Tibial nerve (tissue), 4 donors: ENCODE data around the gene RAP1A.

Experiments used
- EP300 ChIP-seq, 2 donors: sonication (generic); formaldehyde crosslinking; IDR thresholded peaks; one replicate each; pipeline ENCODE4 v1.6.1; 2017; ENCODE audit warnings: antibody characterized with exemption in 2 of 2, mild to moderate bottlenecking in 1 of 2
- POLR2A ChIP-seq, 2 donors: fragments of 450-650 bp; IDR thresholded peaks; one replicate each; pipeline ENCODE4 v1.6.1; 2017; ENCODE audit warnings: antibody characterized with exemption in 2 of 2, mild to moderate bottlenecking in 2 of 2, moderate library complexity in 2 of 2
- TF ChIP-seq, protein P1 (sequence below), 5 experiments: fragments of 200-600 bp in 3 of 5; fragments of 450-650 bp in 2 of 5; sonication (generic) in 3 of 5; IDR thresholded peaks; one replicate each; pipeline ENCODE4 v1.5.1; 2016 to 2019; ENCODE audit warnings: antibody characterized with exemption in 5 of 5, mild to moderate bottlenecking in 3 of 5, moderate library complexity in 2 of 5

- TF ChIP-seq POLR2A (IDR thresholded peaks at IDR 0.05) (no peak), EP300 (IDR thresholded peaks at IDR 0.05) (no peak)
- TF ChIP-seq, protein P1, sequence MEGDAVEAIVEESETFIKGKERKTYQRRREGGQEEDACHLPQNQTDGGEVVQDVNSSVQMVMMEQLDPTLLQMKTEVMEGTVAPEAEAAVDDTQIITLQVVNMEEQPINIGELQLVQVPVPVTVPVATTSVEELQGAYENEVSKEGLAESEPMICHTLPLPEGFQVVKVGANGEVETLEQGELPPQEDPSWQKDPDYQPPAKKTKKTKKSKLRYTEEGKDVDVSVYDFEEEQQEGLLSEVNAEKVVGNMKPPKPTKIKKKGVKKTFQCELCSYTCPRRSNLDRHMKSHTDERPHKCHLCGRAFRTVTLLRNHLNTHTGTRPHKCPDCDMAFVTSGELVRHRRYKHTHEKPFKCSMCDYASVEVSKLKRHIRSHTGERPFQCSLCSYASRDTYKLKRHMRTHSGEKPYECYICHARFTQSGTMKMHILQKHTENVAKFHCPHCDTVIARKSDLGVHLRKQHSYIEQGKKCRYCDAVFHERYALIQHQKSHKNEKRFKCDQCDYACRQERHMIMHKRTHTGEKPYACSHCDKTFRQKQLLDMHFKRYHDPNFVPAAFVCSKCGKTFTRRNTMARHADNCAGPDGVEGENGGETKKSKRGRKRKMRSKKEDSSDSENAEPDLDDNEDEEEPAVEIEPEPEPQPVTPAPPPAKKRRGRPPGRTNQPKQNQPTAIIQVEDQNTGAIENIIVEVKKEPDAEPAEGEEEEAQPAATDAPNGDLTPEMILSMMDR (IDR thresholded peaks at IDR 0.05) = no peak
Measured at GRCh38 chr1:111739925-111740765, 120.6 kb downstream of the RAP1A start.
